GM12892 (cell line): Measurements from ENCODE around the gene PDE10A.

ENCODE experiments used
- DNase-seq: peaks from one replicate; pipeline ENCODE4 v3.0.0; 2011; ENCODE audit not compliant: insufficient read length
- FAIRE-seq: peaks from 2 replicates; lab custom pipeline; 2011; peaks lifted over from hg19 to GRCh38; lab: Jason Lieb, UNC
- POLR2A ChIP-seq: IDR thresholded peaks from 2 replicates; pipeline ENCODE4 v1.6.1; 2011; ENCODE audit warnings: low read depth, low read length, control low read depth
- POLR2AphosphoS5 ChIP-seq: IDR thresholded peaks from 2 replicates; pipeline ENCODE4 v1.6.1; 2011; ENCODE audit warnings: low read depth, low read length, control low read depth
- TAF1 ChIP-seq: IDR thresholded peaks from 2 replicates; pipeline ENCODE4 v1.6.1; 2011; ENCODE audit warnings: low read depth, mild to moderate bottlenecking, control low read depth, low read length, borderline replicate concordance

Gene PDE10A

DNA sequence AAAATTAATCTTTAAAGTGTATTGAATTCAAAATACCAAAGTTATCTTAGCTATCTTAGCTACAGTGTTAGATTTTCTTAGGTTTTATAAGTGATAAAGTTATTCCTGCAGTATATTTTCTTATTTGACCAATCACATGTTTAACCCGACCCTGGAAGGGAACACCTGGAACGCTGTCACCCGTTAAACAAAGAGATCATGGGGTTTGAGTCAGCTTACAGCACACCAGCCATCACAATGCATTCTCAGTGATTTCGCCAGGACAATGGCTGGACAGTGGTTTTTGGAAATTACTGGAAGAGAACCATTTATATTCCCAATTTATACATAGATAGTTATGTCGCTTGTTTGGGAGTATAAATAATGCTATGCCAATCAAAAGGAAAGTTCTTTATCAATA is 364.2 kb downstream of the PDE10A start:
- DNase-seq (no peak), FAIRE-seq (no peak)
- no peak for TF ChIP-seq POLR2AphosphoS5
- TF ChIP-seq POLR2A: no peak
- TF ChIP-seq TAF1: no peak

DNA sequence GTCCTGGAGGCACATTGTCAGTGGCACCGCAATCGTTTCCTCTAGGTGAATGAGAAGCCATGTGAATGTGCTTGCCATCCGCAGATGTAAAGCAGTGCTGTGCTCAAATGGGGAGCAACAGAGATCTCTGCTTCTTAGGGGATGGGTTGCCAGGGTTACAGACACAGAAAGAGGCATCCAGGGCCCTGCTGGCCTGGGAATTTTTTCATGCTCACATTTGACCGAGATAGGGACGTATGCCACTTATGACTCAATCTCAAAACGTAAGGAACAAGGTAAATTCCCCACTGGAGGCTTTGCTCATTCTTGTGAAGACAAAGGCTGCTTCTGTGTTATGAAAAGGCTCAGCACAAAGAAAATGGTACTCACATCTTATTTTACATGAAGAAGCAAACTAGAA is 364.6 kb downstream of the PDE10A start:
- TF ChIP-seq POLR2A (no peak), POLR2AphosphoS5 (no peak), TAF1 (no peak)
- no peak for FAIRE-seq
- DNase-seq: no peak

DNA sequence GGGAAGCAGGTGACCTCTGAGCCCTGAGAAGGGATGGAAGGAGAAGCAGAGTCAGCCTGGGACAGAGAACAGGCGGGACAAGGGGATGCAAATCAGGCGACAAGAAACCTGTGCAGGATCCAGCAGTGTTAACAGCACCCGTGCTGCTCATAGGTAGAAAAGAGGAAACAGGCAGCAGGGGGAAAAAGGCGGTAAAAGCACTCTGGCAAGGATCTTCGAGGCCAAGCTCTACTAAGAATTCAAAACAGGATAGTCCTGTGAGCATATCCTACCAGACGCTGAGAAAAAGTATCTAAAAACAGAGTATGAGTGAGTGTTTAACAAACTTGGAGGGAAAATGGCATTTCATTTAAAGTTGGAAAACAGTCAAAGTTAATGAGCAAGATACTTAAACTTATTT is 370.4 kb downstream of the PDE10A start:
- DNase-seq: no peak
- TF ChIP-seq POLR2AphosphoS5: no peak
- TF ChIP-seq POLR2A: no peak
- no peak for TF ChIP-seq TAF1
- no peak for FAIRE-seq
